GM12878 (cell line): Measurements from ENCODE around the gene SRSF10. TPM values are rescaled to one million over a fixed set of nuclear protein-coding genes. Genes with fewer than 3 reads are reported as not detected.

Experiments
- CEBPZ ChIP-seq: fragments of 150-350 bp; IDR thresholded peaks from 2 replicates; pipeline ENCODE4 v1.6.1; 2016; ENCODE audit warnings: low read depth, low read length
- E2F4 ChIP-seq: IDR thresholded peaks from 2 replicates; pipeline ENCODE4 v1.6.1; 2012; ENCODE audit warnings: low read depth, low read length, improper control_type of control experiment
- TCF7 ChIP-seq: IDR thresholded peaks from 2 replicates; pipeline ENCODE4 v1.6.1; 2014; ENCODE audit warnings: antibody characterized with exemption, borderline replicate concordance
- ZNF687 ChIP-seq: fragments of 450-650 bp; IDR thresholded peaks from 2 replicates; pipeline ENCODE4 v1.6.1; 2017; ENCODE audit warnings: mild to moderate bottlenecking, moderate library complexity
- polyA plus RNA-seq, 11 experiments: library from polyadenylated mRNA; depleted of rRNA in 4 of 11; unstranded in 6 of 11; stranded (reverse) in 5 of 11; fragments of >200 nt; fragmentation: Nextera tagmentation in 4 of 11; fragmentation: Illumina TruSeq in 1 of 11; extraction: Ambion mirVana in 4 of 11; extraction: Trizol in 1 of 11; gene quantifications; 1 replicate in 1 of 11; 2 replicates in 10 of 11; pipeline versions ENCODE4 v1.2.1 to v1.2.3, GENCODE V29; 2011 to 2016; ENCODE audit warnings: inconsistent platforms in 2 of 11, missing spikeins in 2 of 11, low read depth in 1 of 11
- total RNA-seq, 4 experiments: library from RNA; depleted of rRNA in 3 of 4; stranded (reverse); fragments of >200 nt in 3 of 4; fragmentation: Illumina TruSeq in 1 of 4; extraction: Trizol in 1 of 4; gene quantifications; 2 replicates each; pipeline versions ENCODE4 v1.2.1 to v1.2.3, GENCODE V29; 2013 to 2021

The SRSF10 gene
- total and polyA plus RNA-seq, 10 of the 15 experiments (the other 5 are each of a cell fraction or from before 2014, with no cell fraction given): 157 to 279 (median 222) TPM

GRCh38 chr1:23928789-23929188, 51.3 kb downstream of the SRSF10 start (continued):
- TF ChIP-seq E2F4 (no peak), CEBPZ (no peak), ZNF687 (no peak), TCF7 (no peak)
